H1 (cell line): ENCODE results near the gene BCL2. TPM values are rescaled to one million over a fixed set of nuclear protein-coding genes. Genes with fewer than 3 reads are reported as not detected.

Source experiments
- CTCF ChIA-PET: fragments of 300-600 bp; sonication (Branson Sonifier 250); formaldehyde crosslinking; loops from one replicate; lab custom pipeline; 2021; ENCODE audit not compliant: partially characterized antibody; lab: Charles Lee
- POLR2A ChIA-PET: fragments of 300-600 bp; sonication (Branson Sonifier 250); formaldehyde crosslinking; loops from one replicate; lab custom pipeline; 2021; ENCODE audit warnings: inconsistent platforms; ENCODE audit not compliant: partially characterized antibody; lab: Charles Lee
- DNase-seq, 2 experiments: peaks; one replicate each; pipeline versions ENCODE4 v3.0.0 to v3.0.0-alpha.2; 2010 to 2022; ENCODE audit warnings: low spot score in 2 of 2, low read depth in 1 of 2, mixed read lengths in 1 of 2
- FAIRE-seq: peaks from 2 replicates; lab custom pipeline; 2011; peaks lifted over from hg19 to GRCh38; lab: Jason Lieb, UNC
- H2AFZ ChIP-seq: 2 replicates; pipeline ENCODE4 v1.8.1; 2012; ENCODE audit warnings: low read length, inconsistent platforms
- H2AK5ac ChIP-seq: 2 replicates; pipeline ENCODE4 v1.6.1; 2013; ENCODE audit warnings: low read depth, low read length
- H2BK120ac ChIP-seq: replicated peaks from 2 replicates; pipeline ENCODE3; 2013; ENCODE audit warnings: low read depth, low read length, inconsistent platforms
- H2BK12ac ChIP-seq: 2 replicates; pipeline ENCODE4 v1.6.1; 2013; ENCODE audit warnings: low read depth, low read length
- H2BK15ac ChIP-seq: 2 replicates; pipeline ENCODE4 v1.6.1; 2013; ENCODE audit warnings: low read length
- H2BK20ac ChIP-seq: 2 replicates; pipeline ENCODE4 v1.6.1; 2013; ENCODE audit warnings: low read length
- H2BK5ac ChIP-seq: 2 replicates; pipeline ENCODE4 v1.6.1; 2013; ENCODE audit warnings: low read depth, low read length
- H3K14ac ChIP-seq: 2 replicates; pipeline ENCODE4 v1.6.1; 2013; ENCODE audit warnings: inconsistent platforms; ENCODE audit not compliant: insufficient read length
- H3K18ac ChIP-seq: 2 replicates; pipeline ENCODE4 v1.6.1; 2013; ENCODE audit warnings: low read length; ENCODE audit errors: extremely low read depth
- H3K23ac ChIP-seq: 2 replicates; pipeline ENCODE4 v1.6.1; 2013; ENCODE audit warnings: inconsistent platforms; ENCODE audit not compliant: insufficient read length
- H3K23me2 ChIP-seq: 2 replicates; pipeline ENCODE4 v1.6.1; 2013; ENCODE audit warnings: low read depth, low read length
- H3K27ac ChIP-seq: 2 replicates; pipeline ENCODE4 v1.6.1; 2011; ENCODE audit warnings: low read depth, low read length, inconsistent platforms
- H3K27me3 ChIP-seq, 4 experiments: replicated peaks in 1 of 4; 1 replicate in 1 of 4; 2 replicates in 3 of 4; pipeline versions ENCODE4 v1.6.1 to v1.8.1; 2011 to 2013; ENCODE audit warnings: low read length in 3 of 4, mild to moderate bottlenecking in 3 of 4, inconsistent platforms in 2 of 4, mixed read lengths in 2 of 4, moderate library complexity in 1 of 4; ENCODE audit not compliant: control insufficient read depth in 3 of 4, insufficient read depth in 3 of 4; ENCODE audit errors: extremely low read depth in 1 of 4
- H3K36me3 ChIP-seq, 4 experiments: 2 replicates each; pipeline versions ENCODE4 v1.6.1 to v1.8.1; 2011 to 2013; ENCODE audit warnings: mild to moderate bottlenecking in 4 of 4, low read length in 3 of 4, moderate library complexity in 2 of 4, control low read depth in 1 of 4, inconsistent platforms in 1 of 4; ENCODE audit not compliant: insufficient read depth in 4 of 4, control insufficient read depth in 2 of 4
- H3K4ac ChIP-seq: replicated peaks from 2 replicates; pipeline ENCODE3; 2013; ENCODE audit warnings: low read length, low read depth, mixed read lengths, inconsistent platforms; ENCODE audit not compliant: insufficient read length
- H3K4me1 ChIP-seq, 4 experiments: replicated peaks in 1 of 4; 1 replicate in 1 of 4; 2 replicates in 3 of 4; pipeline versions ENCODE4 v1.6.1 to v1.8.1; 2011 to 2013; ENCODE audit warnings: low read length in 3 of 4, inconsistent platforms in 2 of 4, mixed read lengths in 1 of 4; ENCODE audit not compliant: insufficient read depth in 4 of 4, control insufficient read depth in 3 of 4
- H3K4me2 ChIP-seq, 2 experiments: 2 replicates each; pipeline versions ENCODE4 v1.6.1 to v1.8.1; 2011 to 2013; ENCODE audit warnings: low read depth in 2 of 2, low read length in 2 of 2, control low read depth in 1 of 2, inconsistent platforms in 1 of 2, mild to moderate bottlenecking in 1 of 2; ENCODE audit not compliant: insufficient read depth in 1 of 2
- H3K4me3 ChIP-seq, 4 experiments: fragments of 200-600, 300-600 bp in 1 of 4; sonication (generic), shearing (Covaris generic), sonication (Bioruptor Twin) in 1 of 4; 2 replicates each; pipeline versions ENCODE4 v1.5.1 to v1.8.1; 2011 to 2016; ENCODE audit warnings: low read length in 4 of 4, low read depth in 3 of 4, control low read depth in 2 of 4, inconsistent platforms in 2 of 4, mild to moderate bottlenecking in 2 of 4, mixed read lengths in 1 of 4, moderate library complexity in 1 of 4; ENCODE audit not compliant: insufficient read depth in 2 of 4; ENCODE audit errors: extremely low read depth in 1 of 4
- H3K56ac ChIP-seq: replicated peaks from 2 replicates; pipeline ENCODE3; 2013; ENCODE audit warnings: low read depth, mild to moderate bottlenecking, mixed read lengths, low read length, inconsistent platforms; ENCODE audit not compliant: insufficient read length
- H3K79me1 ChIP-seq: 2 replicates; pipeline ENCODE4 v1.6.1; 2013; ENCODE audit warnings: low read depth, low read length, control low read depth
- H3K79me2 ChIP-seq, 2 experiments: 2 replicates each; pipeline versions ENCODE4 v1.6.1 to v1.8.1; 2012 to 2013; ENCODE audit warnings: low read length in 2 of 2, mild to moderate bottlenecking in 2 of 2, inconsistent platforms in 1 of 2; ENCODE audit not compliant: insufficient read depth in 2 of 2, control insufficient read depth in 1 of 2
- H3K9ac ChIP-seq, 4 experiments: replicated peaks in 1 of 4; 1 replicate in 1 of 4; 2 replicates in 3 of 4; pipeline versions ENCODE4 v1.6.1 to v1.8.1; 2011 to 2013; ENCODE audit warnings: low read depth in 3 of 4, low read length in 3 of 4, control low read depth in 2 of 4, mild to moderate bottlenecking in 2 of 4, moderate library complexity in 2 of 4, inconsistent platforms in 1 of 4; ENCODE audit errors: extremely low read depth in 1 of 4
- H3K9me3 ChIP-seq, 2 experiments: 2 replicates each; pipeline versions ENCODE4 v1.6.1 to v1.8.1; 2012 to 2013; ENCODE audit warnings: mild to moderate bottlenecking in 2 of 2, moderate library complexity in 2 of 2, control low read depth in 1 of 2, inconsistent platforms in 1 of 2, low read depth in 1 of 2, low read length in 1 of 2, mixed read lengths in 1 of 2; ENCODE audit not compliant: insufficient read depth in 2 of 2
- H4K20me1 ChIP-seq, 2 experiments: replicated peaks in 1 of 2; 2 replicates each; pipeline versions ENCODE3 to v1.8.1; 2011 to 2013; ENCODE audit warnings: inconsistent platforms in 2 of 2, low read length in 2 of 2, mild to moderate bottlenecking in 1 of 2; ENCODE audit not compliant: insufficient read depth in 2 of 2, control insufficient read depth in 1 of 2
- H4K5ac ChIP-seq: 2 replicates; pipeline ENCODE4 v1.6.1; 2013; ENCODE audit warnings: low read length, low read depth, mixed read lengths, inconsistent platforms; ENCODE audit not compliant: insufficient read length
- H4K8ac ChIP-seq: 2 replicates; pipeline ENCODE4 v1.8.0; 2013; ENCODE audit warnings: mild to moderate bottlenecking, moderate library complexity, low read length, inconsistent platforms; ENCODE audit not compliant: insufficient read depth; ENCODE audit errors: extremely low read depth
- H4K91ac ChIP-seq: replicated peaks from 2 replicates; pipeline ENCODE3; 2013; ENCODE audit warnings: low read length, mixed read lengths, inconsistent platforms; ENCODE audit not compliant: insufficient read length
- ATF3 ChIP-seq: IDR thresholded peaks from 2 replicates; pipeline ENCODE4 v1.6.1; 2011; ENCODE audit warnings: low read depth, mild to moderate bottlenecking, low read length; ENCODE audit not compliant: insufficient read depth
- BRCA1 ChIP-seq: IDR thresholded peaks from 2 replicates; pipeline ENCODE4 v1.6.1; 2012; ENCODE audit warnings: low read depth, low read length, improper control_type of control experiment
- FOSL1 ChIP-seq: IDR thresholded peaks from 2 replicates; pipeline ENCODE4 v1.6.1; 2011; ENCODE audit warnings: mild to moderate bottlenecking, low read depth, low read length, moderate library complexity; ENCODE audit not compliant: insufficient read depth
- SIN3A ChIP-seq, 2 experiments: IDR thresholded peaks in 1 of 2; conservative IDR thresholded peaks in 1 of 2; 2 replicates each; pipeline ENCODE4 v1.6.1; 2011 to 2012; ENCODE audit warnings: low read length in 2 of 2, improper control_type of control experiment in 1 of 2, low read depth in 1 of 2, mild to moderate bottlenecking in 1 of 2
- USF2 ChIP-seq: IDR thresholded peaks from 2 replicates; pipeline ENCODE4 v1.6.1; 2011; ENCODE audit warnings: low read length, improper control_type of control experiment
- ZNF274 ChIP-seq: IDR thresholded peaks from 2 replicates; pipeline ENCODE4 v1.7.0; 2012; ENCODE audit warnings: low read length, borderline replicate concordance; ENCODE audit errors: extremely low read depth
- WGBS, 2 experiments: shearing (Covaris generic) in 1 of 2; methylation state at CpG; one replicate each; pipeline versions ENCODE4 v1.1.6 to v1.1.7; 2013 to 2015; ENCODE audit warnings: low lambda C conversion rate in 2 of 2, mixed read lengths in 2 of 2, inconsistent platforms in 1 of 2, low coverage in 1 of 2, missing lambda C conversion rate in 1 of 2; ENCODE audit not compliant: insufficient replicate concordance in 2 of 2, insufficient coverage in 1 of 2, insufficient read length in 1 of 2; ENCODE audit errors: extremely low coverage in 1 of 2, missing lambda C conversion rate in 1 of 2; 5-methylcytosine and 5-hydroxymethylcytosine counted together
- polyA plus RNA-seq, 7 experiments: library from polyadenylated mRNA; depleted of rRNA in 3 of 7; stranded (reverse) in 5 of 7; unstranded in 2 of 7; fragments of >200 nt in 5 of 7; fragments of 200-250 nt in 2 of 7; gene quantifications; 1 replicate in 5 of 7; 2 replicates in 1 of 7; 4 replicates in 1 of 7; pipeline versions ENCODE4 v1.2.1 to v1.2.3, GENCODE V29; 2011 to 2013; ENCODE audit warnings: missing spikeins in 2 of 7, mixed read lengths in 2 of 7
- total RNA-seq: library from RNA; stranded (reverse); fragmentation: NEBNext Ultra II Directional; extraction: Animal tissue kit (Norgen Biotek cat#: 25700); gene quantifications from 2 replicates; pipeline ENCODE4 v1.2.1, GENCODE V29; 2021

The BCL2 gene
- total and polyA plus RNA-seq, 2 of the 8 experiments (the other 6 are each of a cell fraction or from before 2014, with no cell fraction given): 0.59 to 4.5 TPM

- H3K79me2 ChIP-seq: no peaks in the 10 kb centered on the region
- H3K4me3 ChIP-seq: no peak overlapping the region
- H3K4me1 ChIP-seq: no peaks in the 10 kb centered on the region
- no peak overlapping the region for H3K4ac ChIP-seq
- H3K36me3 ChIP-seq: no peaks in the 10 kb centered on the region
- H4K8ac ChIP-seq: no peak overlapping the region
- H2AFZ ChIP-seq: no peak overlapping the region
- no peak overlapping the region for H3K27ac ChIP-seq
- H3K79me1 ChIP-seq: no peaks in the 10 kb centered on the region
- H2BK120ac ChIP-seq: no peak overlapping the region
- H3K27me3 ChIP-seq: no peaks in the 10 kb centered on the region; a peak in 1 of 7 replicates
- no peak for DNase-seq
- H2AK5ac ChIP-seq: no peak overlapping the region
- H3K14ac ChIP-seq: no peak overlapping the region
- no peak overlapping the region for H3K9ac ChIP-seq
- ChIA-PET POLR2A (no interaction called here), CTCF (no interaction called here)
- no peak overlapping the region for H3K56ac ChIP-seq
- no peak overlapping the region for H2BK5ac ChIP-seq
- H4K91ac ChIP-seq: no peak overlapping the region
- no peak overlapping the region for H3K18ac ChIP-seq
- no peak overlapping the region for H3K23ac ChIP-seq
- H2BK20ac ChIP-seq: no peak overlapping the region
- H3K4me2 ChIP-seq: no peak overlapping the region
- FAIRE-seq: no peak
- H3K23me2 ChIP-seq: no peaks in the 10 kb centered on the region
- no peaks in the 10 kb centered on the region for H4K20me1 ChIP-seq
- H2BK12ac ChIP-seq: no peak overlapping the region
- no peaks in the 10 kb centered on the region for H3K9me3 ChIP-seq
- 86% methylated on average over 6 of the region's 6 CpGs; no CpG with 5 or more reads in 1 of the 2 experiments for WGBS, 2 experiments
- H2BK15ac ChIP-seq: no peak overlapping the region
- H4K5ac ChIP-seq: no peak overlapping the region
- TF ChIP-seq BRCA1 (no peak), ZNF274 (no peak), USF2 (no peak), FOSL1 (no peak), SIN3A (conservative IDR thresholded peaks at IDR 0.05 in 1 of 2, IDR thresholded peaks at IDR 0.05 in 1 of 2; ENCODE audit: low read depth in 1 of 2, low read length in 2 of 2) (no peak), ATF3 (no peak)
These were observed 66.6 kb downstream of the BCL2 start for GRCh38 chr18:63253014-63253413.
